Uterus (tissue), 2 donors: Measurements from ENCODE around the gene DEAF1.

Experiments
- CTCF ChIP-seq, 4 experiments: fragments of 200-600 bp in 2 of 4; fragments of 450-650 bp in 2 of 4; sonication (generic) in 2 of 4; IDR thresholded peaks; one replicate each; pipeline ENCODE4 v1.5.1; 2016 to 2019; ENCODE audit warnings: antibody characterized with exemption in 4 of 4, mild to moderate bottlenecking in 2 of 4, moderate library complexity in 1 of 4
- POLR2A ChIP-seq, 2 donors: fragments of 450-650 bp; IDR thresholded peaks; one replicate each; pipeline ENCODE4 v1.6.1; 2016; ENCODE audit warnings: antibody characterized with exemption in 2 of 2, mild to moderate bottlenecking in 1 of 2, moderate library complexity in 1 of 2

GRCh38 chr11:657691-658126 is 37.3 kb downstream of the DEAF1 start:
- TF ChIP-seq POLR2A (IDR thresholded peaks at IDR 0.05), result no peak
- TF ChIP-seq CTCF (IDR thresholded peaks at IDR 0.05), result no peak
